Neural cell (in vitro differentiated cells): Measurements from ENCODE around the gene MAGEB4.

ENCODE experiments used
- EP300 ChIP-seq: fragments of 450-650 bp; conservative IDR thresholded peaks from 2 replicates; pipeline ENCODE4 v1.6.1; 2014; ENCODE audit warnings: antibody characterized with exemption, mild to moderate bottlenecking, moderate library complexity; ENCODE audit not compliant: poor library complexity, severe bottlenecking
- EZH2 ChIP-seq: fragments of 200-600, 300-800 bp; shearing (Covaris generic), sonication (generic); IDR thresholded peaks from 2 replicates; pipeline ENCODE4 v1.6.1; 2014; ENCODE audit warnings: antibody characterized with exemption, low read length, borderline replicate concordance, mild to moderate bottlenecking; ENCODE audit not compliant: insufficient read depth, poor library complexity, severe bottlenecking
- MXI1 ChIP-seq: fragments of 450-650 bp; conservative IDR thresholded peaks from 2 replicates; pipeline ENCODE4 v1.6.1; 2014; ENCODE audit warnings: antibody characterized with exemption, mild to moderate bottlenecking; ENCODE audit not compliant: poor library complexity, severe bottlenecking
- POLR2AphosphoS5 ChIP-seq: IDR thresholded peaks from 2 replicates; pipeline ENCODE4 v1.6.1; 2012
- RAD21 ChIP-seq: fragments of 450-650 bp; conservative IDR thresholded peaks from 2 replicates; pipeline ENCODE4 v1.6.1; 2014; ENCODE audit warnings: antibody characterized with exemption, mild to moderate bottlenecking, moderate library complexity
- REST ChIP-seq: IDR thresholded peaks from 2 replicates; pipeline ENCODE4 v1.6.1; 2012; ENCODE audit warnings: borderline replicate concordance
- SMC3 ChIP-seq: fragments of 450-650 bp; conservative IDR thresholded peaks from 2 replicates; pipeline ENCODE4 v1.6.1; 2014; ENCODE audit warnings: antibody characterized with exemption, mild to moderate bottlenecking, moderate library complexity; ENCODE audit not compliant: poor library complexity
- TF ChIP-seq, protein P1 (sequence below): fragments of 450-650 bp; IDR thresholded peaks from 2 replicates; pipeline ENCODE4 v1.5.1; 2014; ENCODE audit warnings: antibody characterized with exemption, mild to moderate bottlenecking, moderate library complexity; ENCODE audit not compliant: poor library complexity, severe bottlenecking

DNA sequence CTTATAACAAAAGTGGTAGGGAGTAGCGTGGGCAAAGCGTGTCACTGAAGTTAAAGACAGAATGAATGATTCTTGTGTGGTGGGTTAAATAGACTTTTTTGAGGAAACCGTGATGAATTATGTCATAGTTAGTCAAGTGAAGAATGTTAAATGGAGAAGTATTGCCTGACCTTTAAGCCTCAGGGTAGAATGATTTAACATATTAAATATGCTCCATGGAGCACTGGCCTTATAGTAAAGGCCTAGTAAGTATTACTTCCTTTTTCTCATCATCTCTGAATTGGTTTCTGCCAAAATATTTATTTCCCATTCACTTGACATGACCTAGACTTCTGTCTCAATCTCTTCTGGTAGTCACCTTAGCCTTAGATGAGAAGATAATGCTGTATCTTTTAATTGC is 28.8 kb downstream of the MAGEB4 start:
- TF ChIP-seq REST (no peak), EP300 (no peak), POLR2AphosphoS5 (no peak), EZH2 (no peak), RAD21 (no peak), MXI1 (no peak), SMC3 (no peak)
- TF ChIP-seq, protein P1, sequence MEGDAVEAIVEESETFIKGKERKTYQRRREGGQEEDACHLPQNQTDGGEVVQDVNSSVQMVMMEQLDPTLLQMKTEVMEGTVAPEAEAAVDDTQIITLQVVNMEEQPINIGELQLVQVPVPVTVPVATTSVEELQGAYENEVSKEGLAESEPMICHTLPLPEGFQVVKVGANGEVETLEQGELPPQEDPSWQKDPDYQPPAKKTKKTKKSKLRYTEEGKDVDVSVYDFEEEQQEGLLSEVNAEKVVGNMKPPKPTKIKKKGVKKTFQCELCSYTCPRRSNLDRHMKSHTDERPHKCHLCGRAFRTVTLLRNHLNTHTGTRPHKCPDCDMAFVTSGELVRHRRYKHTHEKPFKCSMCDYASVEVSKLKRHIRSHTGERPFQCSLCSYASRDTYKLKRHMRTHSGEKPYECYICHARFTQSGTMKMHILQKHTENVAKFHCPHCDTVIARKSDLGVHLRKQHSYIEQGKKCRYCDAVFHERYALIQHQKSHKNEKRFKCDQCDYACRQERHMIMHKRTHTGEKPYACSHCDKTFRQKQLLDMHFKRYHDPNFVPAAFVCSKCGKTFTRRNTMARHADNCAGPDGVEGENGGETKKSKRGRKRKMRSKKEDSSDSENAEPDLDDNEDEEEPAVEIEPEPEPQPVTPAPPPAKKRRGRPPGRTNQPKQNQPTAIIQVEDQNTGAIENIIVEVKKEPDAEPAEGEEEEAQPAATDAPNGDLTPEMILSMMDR, result no peak
